Measurements from ENCODE around the gene HTRA3.

GRCh38 chr4:8345053-8345945 lies 75.7 kb downstream of the HTRA3 start:
- TF ChIP-seq EZH2 (IDR thresholded peaks at IDR 0.05; ENCODE audit: insufficient read depth, poor library complexity, severe bottlenecking) (no peak), EZH2phosphoT487 (IDR thresholded peaks at IDR 0.05; ENCODE audit: insufficient read depth, low read depth) (no peak)

All from GM23248 (cell line).